ENCODE measurements around the gene CEPT1.

CEPT1 gene

GRCh38 chr1:111198836-111199235, 58.8 kb downstream of the CEPT1 start:
- TF ChIP-seq CTCF (IDR thresholded peaks at IDR 0.05; ENCODE audit: insufficient read depth, low read length, missing control alignments), result no peak
- POLR2A ChIA-PET, result no interaction called here
- DNase-seq (ENCODE audit: low read depth, low spot score), result no peak
- CTCF ChIA-PET, result interaction anchor here (1.2 to 2.5 kb wide), 5 partner anchors 7 to 212 kb away, joined by 3 to 12 read pairs (median 5); no protein-coding TSS in a partner anchor
- H3K4me3 ChIP-seq (ENCODE audit: low read depth, low read length), result no peak overlapping the region

GRCh38 chr1:111199329-111199728, 59.3 kb downstream of the CEPT1 start:
- ChIA-PET CTCF (interaction anchor here (1.0 to 2.5 kb wide), 3 partner anchors 16 to 135 kb away, joined by 3 to 12 read pairs (median 7); no protein-coding TSS in a partner anchor), POLR2A (no interaction called here)
- no peak for DNase-seq (ENCODE audit: low read depth, low spot score)
- no peak overlapping the region for H3K4me3 ChIP-seq (ENCODE audit: low read depth, low read length)
- no peak for TF ChIP-seq CTCF (IDR thresholded peaks at IDR 0.05; ENCODE audit: insufficient read depth, low read length, missing control alignments)

GRCh38 chr1:111199881-111200801, 60.1 kb downstream of the CEPT1 start, which contains the start of gene DENND2D:
DENND2D (minus strand) TSS chr1:111200646; CDS start chr1:111200459, 187 bp downstream.
- TF ChIP-seq CTCF (IDR thresholded peaks at IDR 0.05; ENCODE audit: insufficient read depth, low read length, missing control alignments), result no peak
- no peak within 1 kb of the TSS for H3K4me3 ChIP-seq (ENCODE audit: low read depth, low read length)
- no peak for DNase-seq (ENCODE audit: low read depth, low spot score)
- ChIA-PET CTCF (interaction anchor here (1.0 to 2.5 kb wide), 3 partner anchors 17 to 134 kb away, joined by 3 to 12 read pairs (median 7); no protein-coding TSS in a partner anchor), POLR2A (no interaction called here)

DNA sequence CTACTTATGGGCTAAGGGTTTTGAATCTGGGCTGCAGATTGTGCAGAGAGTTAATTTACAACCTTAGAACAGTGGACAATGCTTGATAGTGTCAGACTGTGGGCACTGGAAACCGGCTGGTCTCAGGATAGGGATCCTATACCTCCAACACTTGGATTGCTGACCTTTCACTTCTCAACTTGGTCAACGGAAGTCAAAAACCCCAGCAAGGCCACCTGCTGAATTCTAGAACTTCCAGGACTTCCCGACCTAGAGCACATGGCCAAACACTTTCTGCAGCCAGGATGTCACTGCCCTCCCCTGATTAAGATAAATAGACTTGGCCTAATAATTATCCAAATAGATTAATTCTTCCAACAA, 60.8 kb downstream of the CEPT1 start:
- CTCF ChIA-PET, result interaction anchor here (0.7 kb wide), 1 partner anchor 21 kb away, joined by 3 read pairs; no protein-coding TSS in a partner anchor
- no peak for TF ChIP-seq CTCF (IDR thresholded peaks at IDR 0.05; ENCODE audit: insufficient read depth, low read length, missing control alignments)
- POLR2A ChIA-PET, result no interaction called here
- DNase-seq (ENCODE audit: low read depth, low spot score), result no peak
- H3K4me3 ChIP-seq (ENCODE audit: low read depth, low read length), result no peak overlapping the region

DNA sequence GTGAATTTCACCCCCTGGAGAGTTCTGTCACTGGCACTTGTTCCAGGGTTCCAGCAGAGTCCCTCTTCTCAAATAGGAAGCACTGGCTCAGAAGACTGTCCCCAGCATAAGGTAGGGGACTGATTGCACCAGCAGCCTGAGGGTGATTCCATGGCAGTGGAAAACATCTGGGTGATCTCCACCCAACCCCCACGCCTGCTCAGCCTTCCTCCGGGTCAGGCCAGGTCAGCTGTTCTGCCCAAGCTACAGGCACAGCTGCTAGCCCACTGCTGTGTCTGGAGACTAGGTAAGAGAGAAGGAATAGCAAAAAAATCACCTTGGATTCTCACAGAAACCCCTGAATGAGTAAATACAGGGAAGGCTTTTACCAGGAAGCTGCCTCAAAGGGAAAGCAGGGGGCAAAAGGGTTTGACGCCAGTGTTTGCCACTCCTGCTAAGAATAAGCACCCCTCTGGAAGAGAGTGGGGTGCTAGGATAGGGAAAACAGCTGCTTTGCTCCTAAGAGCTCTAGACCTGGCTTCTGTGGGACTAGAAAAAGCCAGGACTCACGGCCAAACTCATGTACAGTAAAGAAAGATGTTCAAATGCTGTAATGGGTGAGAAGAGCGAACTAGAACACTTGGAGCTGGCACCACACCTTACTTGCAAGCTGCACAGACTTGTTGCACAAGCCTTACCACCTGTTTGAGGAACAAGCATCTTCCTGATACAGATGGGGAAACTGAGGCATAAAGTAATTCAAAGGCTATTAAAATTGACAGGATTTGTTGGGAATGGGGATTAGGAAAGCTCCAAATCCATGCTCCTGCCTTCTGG, 61.5 kb downstream of the CEPT1 start:
- ChIA-PET POLR2A (no interaction called here), CTCF (interaction anchor here (0.7 to 1.1 kb wide), 3 partner anchors 14 to 20 kb away, joined by 3 read pairs; no protein-coding TSS in a partner anchor)
- TF ChIP-seq CTCF (IDR thresholded peaks at IDR 0.05; ENCODE audit: insufficient read depth, low read length, missing control alignments), result no peak
- no peak for DNase-seq (ENCODE audit: low read depth, low spot score)
- H3K4me3 ChIP-seq (ENCODE audit: low read depth, low read length), result no peak overlapping the region

- no peak for TF ChIP-seq CTCF (IDR thresholded peaks at IDR 0.05; ENCODE audit: insufficient read depth, low read length, missing control alignments)
- H3K4me3 ChIP-seq (ENCODE audit: low read depth, low read length), result no peak overlapping the region
- POLR2A ChIA-PET, result no interaction called here
- no peak for DNase-seq (ENCODE audit: low read depth, low spot score)
- CTCF ChIA-PET, result interaction anchor here (0.9 to 1.1 kb wide), 2 partner anchors 15 to 16 kb away, joined by 3 read pairs; no protein-coding TSS in a partner anchor
Observed at GRCh38 chr1:111202366-111202706, 62.3 kb downstream of the CEPT1 start.
